A673 (cell line): ENCODE results near the gene WDR12. TPM values are rescaled to one million over a fixed set of nuclear protein-coding genes. Genes with fewer than 3 reads are reported as not detected.
"Not testable (repeated sequence)": the region's sequence is repeated elsewhere in the genome, so short reads cannot be mapped to it uniquely, and the experiment has no call there.

Experiments used
- BruUV-seq: library from RNA; stranded (reverse); fragments of 400-500 nt; replicated peaks from 2 replicates; lab custom pipeline; 2021; lab: Mats Ljungman, UMichigan
- CTCF ChIA-PET: fragments of 300-600 bp; sonication (Branson Sonifier 250); formaldehyde crosslinking; loops from one replicate; lab custom pipeline; 2022; ENCODE audit warnings: antibody characterized with exemption; lab: Charles Lee
- POLR2A ChIA-PET: fragments of 300-600 bp; sonication (Branson Sonifier 250); formaldehyde crosslinking; loops from one replicate; lab custom pipeline; 2022; ENCODE audit warnings: antibody characterized with exemption; ENCODE audit not compliant: low non-redundant PET; lab: Charles Lee
- DNase-seq: peaks from one replicate; pipeline ENCODE4 v3.0.0-alpha.2; 2015; ENCODE audit warnings: low spot score
- H3K27ac ChIP-seq: fragments of 200-600 bp; sonication (generic); 2 replicates; pipeline ENCODE4 v1.5.1; 2016; ENCODE audit warnings: mixed run types, low read depth, mild to moderate bottlenecking, mixed read lengths, antibody characterized with exemption, low read length; ENCODE audit not compliant: poor library complexity, severe bottlenecking
- H3K27me3 ChIP-seq: fragments of 200-600 bp; sonication (generic); replicated peaks from 2 replicates; pipeline ENCODE4 v1.6.1; 2017; ENCODE audit warnings: mixed run types, low read depth, mild to moderate bottlenecking, mixed read lengths, antibody characterized with exemption, low read length; ENCODE audit not compliant: insufficient read depth, poor library complexity
- H3K36me3 ChIP-seq: fragments of 200-600 bp; sonication (generic); 2 replicates; pipeline ENCODE4 v1.6.1; 2016; ENCODE audit warnings: mixed run types, mild to moderate bottlenecking, mixed read lengths, antibody characterized with exemption, low read length; ENCODE audit not compliant: insufficient read depth, poor library complexity, severe bottlenecking
- H3K4me1 ChIP-seq: fragments of 200-600 bp; sonication (generic); 2 replicates; pipeline ENCODE4 v1.6.1; 2017; ENCODE audit warnings: mixed run types, mild to moderate bottlenecking, mixed read lengths, antibody characterized with exemption, low read length; ENCODE audit not compliant: insufficient read depth, poor library complexity, severe bottlenecking
- H3K4me3 ChIP-seq: fragments of 200-600 bp; sonication (generic); 2 replicates; pipeline ENCODE4 v1.5.1; 2016; ENCODE audit warnings: low read depth, mixed run types, mild to moderate bottlenecking, mixed read lengths, low read length; ENCODE audit not compliant: poor library complexity, severe bottlenecking
- H3K9me3 ChIP-seq: fragments of 200-600 bp; sonication (generic); 2 replicates; pipeline ENCODE4 v1.6.1; 2016; ENCODE audit warnings: mixed run types, low read depth, mild to moderate bottlenecking, mixed read lengths, antibody characterized with exemption, low read length; ENCODE audit not compliant: poor library complexity, severe bottlenecking
- CTCF ChIP-seq: fragments of 300-800, 200-600 bp; sonication (generic); conservative IDR thresholded peaks from 2 replicates; pipeline ENCODE4 v1.5.1; 2017; ENCODE audit warnings: low read depth, mild to moderate bottlenecking, antibody characterized with exemption, low read length, moderate library complexity, mixed read lengths
- EZH2 ChIP-seq: fragments of 200-600 bp; sonication (generic); IDR thresholded peaks from 2 replicates; pipeline ENCODE4 v1.6.1; 2017; ENCODE audit warnings: borderline replicate concordance, low read depth, mild to moderate bottlenecking, mixed read lengths, antibody characterized with exemption, low read length; ENCODE audit not compliant: poor library complexity, severe bottlenecking
- intact Hi-C: fragments of 100-400 bp; cut with micrococcal nuclease; formaldehyde crosslinking; loops from one replicate; pipeline ENCODE4 v1.10.0; 2022; ENCODE audit not compliant: unreplicated experiment
- total RNA-seq: library from RNA; stranded (reverse); gene quantifications from 2 replicates; pipeline ENCODE4 v1.2.3, GENCODE V29; 2021

The WDR12 gene
- total RNA-seq, 1 experiment from 2014 or later = 164 TPM

GRCh38 chr2:202918860-202919259, 7.4 kb upstream of the WDR12 start:
- no peak overlapping the region for H3K4me3 ChIP-seq
- intact Hi-C loops = no loop called here
- no peak for TF ChIP-seq CTCF
- ChIA-PET POLR2A (no interaction called here), CTCF (no interaction called here)
- no peak overlapping the region for H3K27ac ChIP-seq
- DNase-seq = no peak
- H3K27me3 ChIP-seq = no peaks in the 10 kb centered on the region
- no peaks in the 10 kb centered on the region for H3K36me3 ChIP-seq
- no peaks in the 10 kb centered on the region for H3K9me3 ChIP-seq
- no TSS peak for BruUV-seq
- no peaks in the 10 kb centered on the region for H3K4me1 ChIP-seq

DNA sequence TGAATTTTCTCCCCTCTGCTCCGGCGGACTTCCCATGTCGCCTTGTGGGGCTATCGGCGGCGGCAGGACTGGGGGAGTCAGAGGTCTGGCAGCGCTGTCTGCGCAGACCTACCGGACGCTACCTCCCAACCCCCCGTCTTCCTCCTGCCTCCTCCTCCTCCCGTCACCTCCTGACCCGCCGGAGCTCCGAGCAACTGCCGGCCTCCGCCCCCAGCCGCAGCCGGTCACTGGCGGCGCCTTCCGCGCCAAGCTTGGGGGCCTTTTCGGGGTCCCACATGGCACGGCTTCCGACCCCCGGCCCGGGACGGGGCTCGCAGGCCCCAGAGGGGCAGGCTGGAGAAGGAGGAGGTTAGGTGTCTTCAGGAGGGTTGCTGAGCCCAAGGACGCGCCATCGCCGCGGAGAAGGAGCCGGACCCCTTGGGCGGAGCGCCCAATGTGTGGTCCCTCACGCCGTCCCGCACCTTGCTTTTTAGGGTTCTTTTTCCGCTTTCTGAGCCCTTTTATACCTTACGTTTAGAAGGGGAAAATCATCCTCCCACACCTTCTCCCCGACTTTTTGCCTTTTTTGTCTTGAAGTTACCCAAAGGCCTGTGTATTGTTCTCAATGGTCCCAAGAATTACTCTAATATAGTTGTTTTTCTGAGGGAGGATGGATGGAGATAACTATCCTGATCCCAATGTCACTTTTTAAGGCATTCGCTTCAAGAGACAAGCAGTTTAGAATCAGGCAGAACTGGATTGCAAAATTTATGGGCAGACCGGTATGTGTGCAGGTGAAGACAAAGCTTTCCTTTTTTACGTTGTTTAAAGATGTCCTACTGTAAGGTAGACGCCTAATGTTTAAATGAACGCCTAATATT, 1.1 kb upstream of the WDR12 start:
- DNase-seq, BruUV-seq, H3K36me3 ChIP-seq, H3K4me1 ChIP-seq, POLR2A ChIA-PET, H3K9me3 ChIP-seq, H3K27me3 ChIP-seq, CTCF ChIA-PET: not testable (repeated sequence)
- Histone ChIP-seq H3K27ac (peak overlapping the region; percentile 93), H3K4me3 (peak overlapping the region; percentile 75)
- intact Hi-C loops = loop anchor here (1.0 kb wide), 1 partner anchor 102 kb away; the partner anchor contains the start of gene NBEAL1

- DNase-seq = no peak
- intact Hi-C loops = no loop called here
- no peaks in the 10 kb centered on the region for H3K9me3 ChIP-seq
- no peaks in the 10 kb centered on the region for H3K4me1 ChIP-seq
- ChIA-PET POLR2A (no interaction called here), CTCF (interaction anchor here (0.6 kb wide), 1 partner anchor 331 kb away, joined by 4 read pairs; no protein-coding TSS in a partner anchor)
- no peaks in the 10 kb centered on the region for H3K27me3 ChIP-seq
- H3K27ac ChIP-seq = peak overlapping the region; percentile 93
- peak overlapping the region; percentile 75 for H3K4me3 ChIP-seq
- TF ChIP-seq CTCF (no peak), EZH2 (no peak)
- BruUV-seq = TSS peak; percentile 61
- H3K36me3 ChIP-seq = peaks cover 5% of the 10 kb centered on the region
Measured at GRCh38 chr2:202911203-202911511, 316 bp downstream of the WDR12 start.

DNA sequence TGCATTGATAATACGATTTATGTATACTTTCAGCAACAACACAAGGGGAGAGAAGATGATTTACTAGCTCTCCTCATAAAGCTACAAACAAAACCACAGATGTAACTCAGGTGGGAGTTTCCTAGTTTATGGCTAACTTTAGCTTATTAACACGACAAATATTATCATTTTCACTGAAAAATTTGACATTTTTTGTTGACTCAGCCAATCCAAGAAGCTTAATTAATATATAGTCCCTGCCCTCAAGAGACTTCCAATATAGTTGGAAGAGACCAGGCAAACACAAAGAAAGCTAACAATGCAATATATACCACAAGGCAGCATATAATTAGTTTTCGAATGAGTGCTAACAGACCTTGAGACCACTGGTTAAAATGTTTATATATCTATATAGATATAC, 775 bp downstream of the WDR12 start:
- H3K4me1 ChIP-seq = no peaks in the 10 kb centered on the region
- no peaks in the 10 kb centered on the region for H3K27me3 ChIP-seq
- no peak overlapping the region for H3K27ac ChIP-seq
- CTCF ChIA-PET = interaction anchor here (0.6 kb wide), 1 partner anchor 332 kb away, joined by 4 read pairs; no protein-coding TSS in a partner anchor
- BruUV-seq = no TSS peak
- POLR2A ChIA-PET = no interaction called here
- TF ChIP-seq EZH2 = no peak
- peak overlapping the region; percentile 75 for H3K4me3 ChIP-seq
- peak; percentile 17 for DNase-seq
- peaks cover 9% of the 10 kb centered on the region for H3K36me3 ChIP-seq
- intact Hi-C loops = no loop called here
- H3K9me3 ChIP-seq = no peaks in the 10 kb centered on the region

- H3K4me1 ChIP-seq, H3K27me3 ChIP-seq, H3K27ac ChIP-seq, intact Hi-C loops, DNase-seq, H3K9me3 ChIP-seq, POLR2A ChIA-PET, CTCF ChIA-PET, BruUV-seq: not testable (repeated sequence)
- Histone ChIP-seq H3K4me3 (peak overlapping the region; percentile 75), H3K36me3 (peaks cover 14% of the 10 kb centered on the region)
Measured at GRCh38 chr2:202910250-202910649, 1.2 kb downstream of the WDR12 start.
